D721Med (cell line): ENCODE measurements around the gene RABEP2.

ENCODE experiments used
- DNase-seq: peaks from one replicate; pipeline ENCODE4 v3.0.0; 2011; ENCODE audit warnings: low spot score; ENCODE audit not compliant: insufficient read length
- FAIRE-seq: peaks from 2 replicates; lab custom pipeline; 2011; peaks lifted over from hg19 to GRCh38; lab: Jason Lieb, UNC
- CTCF ChIP-seq: IDR thresholded peaks from 2 replicates; pipeline ENCODE4 v1.5.1; 2012; ENCODE audit warnings: mild to moderate bottlenecking, control low read depth; ENCODE audit not compliant: insufficient read depth; ENCODE audit errors: missing control alignments

The RABEP2 gene

GRCh38 chr16:28938721-28939120 lies 13.7 kb upstream of the RABEP2 start:
- DNase-seq (no peak), FAIRE-seq (no peak)
- no peak for TF ChIP-seq CTCF

- TF ChIP-seq CTCF: no peak
- FAIRE-seq (no peak), DNase-seq (no peak)
Measured at GRCh38 chr16:28937222-28937876, 12.3 kb upstream of the RABEP2 start.

GRCh38 chr16:28936784-28937155 lies 11.7 kb upstream of the RABEP2 start:
- no peak for DNase-seq
- FAIRE-seq: no peak
- TF ChIP-seq CTCF: no peak

GRCh38 chr16:28935924-28936783 lies 11.1 kb upstream of the RABEP2 start:
- TF ChIP-seq CTCF: no peak
- FAIRE-seq (no peak), DNase-seq (no peak)

GRCh38 chr16:28935346-28935745 lies 10.3 kb upstream of the RABEP2 start:
- TF ChIP-seq CTCF: no peak
- DNase-seq (no peak), FAIRE-seq (no peak)

GRCh38 chr16:28933171-28933570 lies 8.1 kb upstream of the RABEP2 start:
- TF ChIP-seq CTCF: no peak
- FAIRE-seq (no peak), DNase-seq (no peak)
